SKM-1 (cell line): ENCODE results near the gene TMEM107.
"Not testable (repeated sequence)": the region's sequence is repeated elsewhere in the genome, so short reads cannot be mapped to it uniquely, and the experiment has no call there.

Experiments used
- DNase-seq: peaks from one replicate; lab custom pipeline; 2025; ENCODE audit not compliant: unreplicated experiment; lab: John Stamatoyannopoulos, UW

TMEM107 gene

DNA sequence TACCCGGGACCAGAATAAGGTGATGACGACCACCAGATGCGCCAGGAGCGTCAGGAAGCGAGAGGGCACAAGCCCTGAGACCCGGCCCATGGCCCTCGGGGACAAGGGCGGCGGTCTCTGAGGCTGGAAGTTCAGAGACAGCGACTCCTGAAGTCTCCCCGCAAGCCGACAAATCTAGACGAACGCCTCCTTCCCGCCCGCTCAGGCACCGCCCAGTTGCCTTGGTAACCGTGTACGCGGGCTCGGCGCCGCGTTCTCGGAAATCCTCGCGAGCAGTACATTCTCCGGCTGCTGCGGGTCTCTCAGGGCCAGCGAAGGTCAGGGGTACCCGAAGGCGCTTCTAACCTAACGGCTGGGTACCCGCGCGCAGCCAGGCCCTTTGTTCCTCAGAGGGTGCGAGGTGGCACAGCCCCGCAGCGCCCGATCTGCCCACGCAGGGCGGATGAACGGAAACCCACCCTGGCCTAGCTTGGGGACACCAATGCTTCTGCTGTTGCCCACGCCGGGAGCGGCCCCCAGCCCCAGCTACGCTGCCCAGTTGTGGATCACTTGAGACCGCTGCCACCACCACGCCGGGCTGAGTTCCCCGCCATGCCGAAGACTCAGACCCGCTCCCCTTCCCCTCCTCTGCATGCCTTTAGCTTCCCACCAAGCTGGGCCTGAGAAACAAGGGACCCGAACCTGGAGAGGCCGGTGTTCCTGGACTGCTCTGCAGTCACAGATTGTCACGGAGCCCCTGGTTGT, at the start of gene TMEM107:
TSS of gene TMEM107 (minus strand) at position 184 of the 744 bp plus-strand sequence. CDS start at position 90, 94 bp downstream.
- DNase-seq, result peak; percentile 27

DNA sequence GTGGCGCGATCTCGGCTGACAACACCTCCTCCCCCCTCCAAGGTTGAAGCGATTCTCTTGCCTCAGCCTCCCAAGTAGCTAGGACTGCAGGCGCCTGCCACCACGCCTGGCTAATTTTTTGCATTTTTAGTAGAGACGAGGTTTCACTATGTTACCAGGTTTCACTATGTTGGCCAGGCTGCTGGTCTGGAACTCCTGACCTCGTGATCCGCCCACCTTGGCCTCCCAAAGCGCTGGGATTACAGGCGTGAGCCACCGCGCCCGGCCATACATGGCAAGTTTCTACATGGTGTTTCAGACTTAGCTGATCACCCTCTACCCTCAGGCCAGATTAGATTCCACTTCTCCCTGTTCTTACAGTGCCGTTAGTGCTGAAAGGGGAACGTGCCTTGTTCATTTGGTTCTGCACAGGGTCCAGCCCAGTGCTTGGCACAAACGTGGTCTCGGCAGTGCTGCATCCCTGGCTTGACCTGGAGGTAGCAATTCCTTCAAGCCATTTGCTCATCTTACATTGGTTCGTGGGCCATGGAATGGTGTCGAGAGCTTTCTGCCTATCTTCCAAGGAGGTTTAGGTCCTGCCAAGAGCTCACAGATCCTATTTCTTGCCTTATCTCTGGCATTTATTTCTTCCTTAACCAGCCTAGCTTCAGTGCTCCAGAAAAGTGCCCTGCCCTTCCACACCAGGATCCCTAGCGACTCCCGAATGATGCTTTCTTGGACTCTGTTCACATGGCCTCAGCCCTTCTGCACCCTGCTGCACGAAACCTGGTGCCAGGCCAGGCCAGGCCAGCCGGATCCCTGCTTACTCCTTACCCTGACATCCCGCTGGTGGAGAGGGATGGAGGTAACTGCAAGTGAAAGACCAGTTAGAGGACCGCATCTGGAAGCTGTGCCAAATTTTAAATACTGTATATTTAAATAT, 49.0 kb upstream of the TMEM107 start:
- DNase-seq, result no peak

DNA sequence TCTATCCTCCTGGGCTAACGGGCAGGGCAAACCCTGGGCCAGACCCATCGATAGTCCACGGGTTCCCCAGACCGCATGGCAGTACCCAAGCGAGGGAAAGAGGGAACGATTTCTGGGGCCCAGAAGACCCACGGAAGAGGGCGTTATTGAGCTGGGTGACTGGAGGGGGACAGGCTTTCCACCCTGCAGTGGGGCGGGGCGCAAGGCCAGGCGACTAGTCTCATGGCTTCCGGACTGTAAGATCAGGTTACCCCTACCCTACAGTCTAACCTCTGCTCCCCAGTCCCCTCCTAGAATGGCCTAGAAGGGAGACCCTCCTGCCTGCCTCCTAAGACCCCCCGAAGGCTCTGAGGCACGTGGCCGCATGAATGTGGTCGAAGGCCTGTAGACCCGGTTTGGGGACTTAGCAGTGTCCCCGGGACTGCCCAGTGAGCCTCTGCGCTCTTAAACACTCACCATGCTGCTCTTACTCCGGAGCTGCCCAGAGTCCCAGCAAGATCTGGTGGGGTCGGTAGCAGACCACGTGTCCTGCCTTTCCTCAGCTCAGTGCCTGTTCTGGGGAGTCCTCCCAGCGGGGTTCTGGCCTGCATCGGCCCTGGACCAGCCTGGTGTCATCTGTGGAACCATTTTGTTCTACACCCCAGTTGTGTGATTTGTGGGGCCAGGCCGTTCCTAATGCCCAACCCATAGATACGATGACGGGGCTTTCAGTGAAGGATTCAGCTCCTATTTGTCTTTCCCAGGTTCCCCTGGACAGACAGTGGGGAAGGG, 47.4 kb upstream of the TMEM107 start:
- no peak for DNase-seq

DNA sequence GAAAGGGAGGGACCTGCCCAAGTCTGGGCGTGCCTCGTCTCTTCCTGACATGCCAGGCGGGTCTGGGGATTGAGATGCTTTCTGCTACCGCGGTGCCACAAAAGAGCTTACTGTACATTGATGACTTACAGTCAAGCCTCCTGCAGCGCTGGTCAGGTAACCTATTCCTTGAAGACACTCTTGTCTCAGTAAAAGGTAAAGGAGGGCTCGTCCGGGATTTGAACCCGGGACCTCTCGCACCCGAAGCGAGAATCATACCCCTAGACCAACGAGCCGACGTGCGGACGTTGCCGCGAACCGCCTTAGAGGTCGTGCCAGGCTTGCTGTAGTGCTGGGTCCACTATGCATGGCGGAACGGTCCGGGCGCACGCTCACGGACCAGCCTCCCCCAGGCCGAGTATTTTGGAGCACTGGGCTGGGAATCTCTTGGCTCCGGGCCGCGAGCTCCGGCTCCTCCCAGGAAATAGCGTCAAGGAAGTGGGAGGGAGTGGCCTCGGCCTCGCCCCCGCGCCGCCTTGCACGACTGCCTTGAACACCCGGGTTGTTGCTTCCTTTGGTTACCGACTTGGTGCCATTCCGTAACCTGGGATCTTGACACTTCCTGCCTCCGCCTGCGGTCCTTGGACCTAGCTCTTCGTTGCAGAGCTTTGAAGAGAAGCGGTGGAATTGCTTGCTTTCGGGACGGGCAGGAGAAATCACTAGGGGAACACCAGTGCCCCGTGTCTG, 46.6 kb upstream of the TMEM107 start:
- peak; percentile 23 for DNase-seq

DNA sequence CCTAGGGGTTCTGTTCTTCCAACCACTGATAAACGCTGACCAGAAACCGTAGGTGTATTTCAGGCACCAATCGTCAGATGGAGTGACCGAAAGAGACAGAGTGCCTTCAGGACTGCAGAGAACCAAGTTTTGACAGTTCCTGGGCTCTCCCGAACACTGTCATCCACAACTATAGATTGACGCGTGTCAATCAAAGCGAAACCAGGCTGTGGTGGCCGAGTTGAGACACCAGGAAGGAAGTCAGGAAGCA, 46.1 kb upstream of the TMEM107 start:
- no peak for DNase-seq

DNA sequence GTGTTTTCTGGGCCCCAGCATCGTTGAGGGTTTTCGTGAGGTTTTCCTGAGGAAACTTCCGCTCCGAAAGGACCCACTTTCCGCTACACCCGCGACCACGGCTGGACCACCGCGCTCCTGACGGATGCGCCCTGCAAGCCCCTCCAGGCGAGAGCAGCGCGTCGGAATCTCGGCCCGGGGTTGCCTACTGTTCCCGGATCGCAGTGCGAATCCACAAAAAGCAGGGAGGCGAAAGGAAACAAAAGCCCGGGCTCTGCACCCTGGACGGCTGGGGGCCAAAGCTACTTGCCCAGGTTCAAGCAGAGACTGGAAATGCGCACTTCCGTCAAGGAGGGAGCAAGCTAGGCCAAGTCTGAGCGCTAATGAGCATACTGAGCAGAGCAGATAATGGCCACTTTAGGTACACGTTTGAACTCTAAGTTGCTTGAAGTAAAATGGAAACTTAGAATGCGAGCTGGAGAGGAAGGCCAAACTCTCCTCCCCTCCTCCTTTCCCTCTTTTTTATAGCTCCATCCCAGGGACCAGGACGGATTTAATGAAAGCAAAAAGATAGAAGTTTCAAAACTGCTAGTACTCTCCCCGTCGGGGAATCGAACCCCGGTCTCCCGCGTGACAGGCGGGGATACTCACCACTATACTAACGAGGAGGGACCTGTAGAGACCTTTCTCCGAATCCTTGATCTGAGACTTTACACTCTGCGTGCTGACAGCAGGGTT, 45.6 kb upstream of the TMEM107 start:
- peak; percentile 34 for DNase-seq

DNA sequence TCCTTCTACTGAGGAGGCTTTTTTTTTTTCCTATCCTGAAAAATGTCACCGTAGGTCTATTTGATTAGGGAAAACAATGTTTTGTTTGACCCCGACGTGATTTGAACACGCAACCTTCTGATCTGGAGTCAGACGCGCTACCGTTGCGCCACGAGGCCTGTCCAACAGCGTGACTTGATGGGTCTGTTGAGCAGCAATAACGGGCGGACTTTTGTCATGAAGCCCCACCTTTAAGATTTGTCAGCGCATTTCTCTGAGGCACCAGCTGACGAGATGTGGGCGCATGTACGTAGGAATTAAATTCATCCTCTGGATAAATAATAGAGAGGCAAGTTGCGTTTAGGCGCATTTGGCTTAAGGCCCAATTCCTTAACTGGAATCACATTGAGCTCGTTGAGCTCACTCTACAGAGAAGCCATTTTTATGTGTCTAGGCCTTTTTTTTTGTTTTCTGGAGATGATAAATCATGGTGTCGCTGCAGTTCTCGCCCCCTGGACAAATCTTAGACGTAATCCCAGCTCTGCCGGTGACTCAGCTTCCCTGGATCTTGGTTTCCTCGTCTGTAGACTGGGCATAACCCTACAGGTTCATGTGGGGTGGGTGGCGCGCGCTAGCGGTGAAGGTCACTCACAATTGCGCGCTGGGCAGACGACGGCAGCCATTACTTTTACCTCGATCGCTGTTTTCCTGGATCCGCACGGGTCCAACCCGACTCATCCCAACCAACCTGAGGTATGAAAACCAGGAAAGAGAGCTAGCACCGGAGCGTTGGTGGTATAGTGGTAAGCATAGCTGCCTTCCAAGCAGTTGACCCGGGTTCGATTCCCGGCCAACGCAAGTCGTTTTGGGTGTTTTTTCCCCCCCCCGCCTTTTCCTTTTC, 44.8 kb upstream of the TMEM107 start:
- DNase-seq, result peak; percentile 36

DNA sequence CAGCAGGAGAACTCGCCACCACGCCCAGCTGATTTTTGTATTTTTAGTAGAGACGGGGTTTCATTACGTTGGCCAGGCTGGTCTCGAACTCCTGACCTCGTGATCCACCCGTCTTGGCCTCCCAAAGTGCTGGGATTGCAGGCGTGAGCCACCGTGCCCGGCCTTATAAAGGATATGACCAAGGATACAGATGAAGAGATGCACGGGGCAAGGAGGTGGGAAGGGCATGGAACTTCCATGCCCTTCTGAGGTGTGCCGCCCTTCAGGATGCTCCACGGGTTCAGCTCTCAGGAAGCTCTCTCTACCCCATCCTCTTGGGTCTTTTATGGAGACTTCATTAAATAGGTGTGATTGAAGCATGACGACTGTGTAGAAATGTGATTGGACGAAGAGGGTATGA, 37.8 kb upstream of the TMEM107 start:
- DNase-seq, result not testable (repeated sequence)

DNA sequence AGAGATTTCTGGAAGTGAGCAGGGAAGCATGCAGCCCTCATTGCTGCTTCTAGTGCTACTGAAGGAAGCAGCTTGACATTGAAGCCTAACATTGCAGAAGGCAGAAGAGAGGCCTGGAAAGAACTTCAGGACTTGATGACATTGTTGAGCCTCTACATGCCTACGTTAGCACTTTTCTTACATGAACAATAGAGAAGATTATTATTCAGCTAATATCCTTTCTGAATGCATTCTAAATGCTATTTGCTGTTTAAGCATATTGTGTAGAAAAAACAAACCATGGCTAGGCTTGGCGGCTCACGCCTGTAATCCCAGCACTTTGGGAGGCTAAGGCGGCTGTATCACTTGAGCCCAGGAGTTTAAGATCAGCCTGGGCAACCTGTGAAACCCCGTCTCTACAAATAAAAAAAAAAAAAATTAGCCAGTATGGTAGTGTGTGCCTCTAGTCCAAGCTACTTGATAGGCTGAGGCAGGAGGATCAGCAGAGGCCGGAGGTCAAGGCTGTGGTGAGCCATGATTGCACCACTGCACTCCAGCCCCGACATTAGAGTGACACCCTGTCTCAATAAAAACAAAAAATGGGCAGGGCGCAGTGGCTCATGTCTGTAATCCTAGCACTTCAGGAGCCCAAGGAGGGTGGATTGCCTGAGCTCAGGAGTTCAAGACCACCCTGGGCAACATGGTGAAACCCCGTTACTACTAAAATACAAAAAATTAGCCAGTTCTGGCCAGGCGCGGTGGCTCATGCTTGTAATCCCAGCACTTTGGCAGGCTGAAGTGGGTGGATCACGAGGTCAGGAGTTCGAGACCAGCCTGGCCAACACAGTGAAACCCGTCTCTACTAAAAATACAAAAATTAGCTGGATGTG, 36.4 kb upstream of the TMEM107 start:
- DNase-seq, result no peak

DNA sequence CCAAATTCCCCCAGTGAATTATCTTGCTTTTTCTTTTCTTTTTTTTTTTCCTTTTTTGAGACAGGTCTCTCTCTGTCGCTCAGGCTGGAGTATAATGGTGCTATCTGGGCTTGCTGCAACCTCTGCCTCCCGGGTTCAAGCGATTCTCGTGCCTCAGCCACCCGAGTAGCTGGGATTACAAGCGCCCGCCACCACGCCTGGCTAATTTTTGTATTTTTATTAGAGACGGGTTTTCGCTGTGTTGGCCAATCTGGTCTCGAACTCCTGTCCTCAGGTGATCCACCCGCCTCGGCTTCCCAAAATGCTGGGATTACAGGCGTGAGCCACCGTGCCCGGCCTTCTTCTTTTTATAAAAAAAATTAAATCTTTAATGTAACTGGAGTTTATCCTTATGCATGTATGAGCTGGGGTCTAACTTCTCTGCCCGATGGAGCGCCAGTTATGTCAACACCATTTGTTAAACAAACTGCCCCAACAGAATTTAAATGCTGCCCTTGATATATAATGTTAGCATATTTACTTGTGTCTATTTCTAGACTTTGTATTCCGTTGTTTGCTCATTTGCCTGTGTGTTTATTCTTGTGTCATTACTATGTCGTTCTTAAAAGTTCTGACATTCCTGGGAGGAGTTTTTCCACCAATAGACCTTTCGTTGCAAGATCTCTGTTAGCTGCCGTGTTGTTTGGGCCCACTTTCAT, 34.7 kb upstream of the TMEM107 start:
- DNase-seq, result no peak

DNA sequence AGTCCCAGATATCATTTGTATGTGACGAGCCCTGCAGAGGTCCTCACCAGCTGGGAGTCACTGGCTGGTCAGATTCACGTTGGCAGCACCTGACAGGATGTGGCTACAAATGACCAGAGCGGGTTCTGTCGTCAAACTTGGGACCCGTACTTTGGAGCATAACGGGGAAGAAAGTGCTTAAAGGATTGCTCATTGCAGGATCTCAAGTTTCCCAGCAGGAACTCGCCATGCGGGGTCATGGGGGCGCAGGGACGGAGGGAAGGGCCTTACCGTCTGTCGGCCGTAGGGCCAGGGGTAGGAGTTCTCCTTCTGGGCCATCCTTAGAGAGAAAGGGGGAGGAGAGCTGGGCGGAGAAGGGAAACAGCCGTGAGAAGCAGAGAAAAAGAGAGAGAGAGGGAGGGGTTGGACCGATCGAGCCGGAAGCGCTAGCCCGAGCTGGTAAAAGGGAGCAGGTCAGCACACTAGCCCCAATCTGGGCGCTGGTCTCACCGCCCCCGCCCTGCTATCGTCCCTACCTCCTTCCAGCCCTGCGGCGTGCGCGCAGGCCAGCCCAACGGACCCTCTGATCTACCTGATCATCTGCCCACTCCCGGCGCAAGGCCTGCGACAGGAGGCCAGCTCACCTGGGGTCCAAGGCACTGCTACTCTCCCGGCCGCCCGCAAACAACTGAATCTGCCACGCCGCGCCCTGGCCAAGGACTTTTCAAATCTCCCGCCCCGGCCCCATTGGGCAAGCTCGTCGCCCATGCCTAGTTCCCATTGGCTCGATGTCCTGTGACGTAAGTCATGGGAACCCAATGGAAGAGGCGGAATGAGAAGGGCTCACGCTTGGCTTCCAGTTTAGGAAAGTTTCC, 34.0 kb upstream of the TMEM107 start, which contains the start of gene AURKB:
TSS of gene AURKB (minus strand) at position 669 of the 854 bp plus-strand sequence. CDS start at position 318, 351 bp downstream.
- DNase-seq, result peak; percentile 64

DNA sequence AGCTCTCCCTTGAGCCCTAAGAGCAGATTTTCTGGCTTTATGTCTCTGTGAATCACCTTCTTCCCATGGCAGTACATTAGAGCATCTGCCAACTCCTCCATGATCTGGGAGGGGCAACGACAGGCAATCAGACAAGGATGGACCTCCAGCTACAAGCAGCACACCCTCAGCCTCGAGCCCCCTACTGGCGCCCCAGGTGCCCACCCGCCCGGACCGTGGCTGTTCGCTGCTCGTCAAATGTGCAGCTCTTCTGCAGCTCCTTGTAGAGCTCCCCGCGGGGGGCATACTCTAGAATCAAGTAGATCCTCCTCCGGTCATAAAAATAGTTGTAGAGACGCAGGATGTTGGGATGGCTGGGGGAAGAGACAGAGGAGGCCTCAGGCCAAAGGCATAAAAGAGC, 30.4 kb upstream of the TMEM107 start:
- no peak for DNase-seq

DNA sequence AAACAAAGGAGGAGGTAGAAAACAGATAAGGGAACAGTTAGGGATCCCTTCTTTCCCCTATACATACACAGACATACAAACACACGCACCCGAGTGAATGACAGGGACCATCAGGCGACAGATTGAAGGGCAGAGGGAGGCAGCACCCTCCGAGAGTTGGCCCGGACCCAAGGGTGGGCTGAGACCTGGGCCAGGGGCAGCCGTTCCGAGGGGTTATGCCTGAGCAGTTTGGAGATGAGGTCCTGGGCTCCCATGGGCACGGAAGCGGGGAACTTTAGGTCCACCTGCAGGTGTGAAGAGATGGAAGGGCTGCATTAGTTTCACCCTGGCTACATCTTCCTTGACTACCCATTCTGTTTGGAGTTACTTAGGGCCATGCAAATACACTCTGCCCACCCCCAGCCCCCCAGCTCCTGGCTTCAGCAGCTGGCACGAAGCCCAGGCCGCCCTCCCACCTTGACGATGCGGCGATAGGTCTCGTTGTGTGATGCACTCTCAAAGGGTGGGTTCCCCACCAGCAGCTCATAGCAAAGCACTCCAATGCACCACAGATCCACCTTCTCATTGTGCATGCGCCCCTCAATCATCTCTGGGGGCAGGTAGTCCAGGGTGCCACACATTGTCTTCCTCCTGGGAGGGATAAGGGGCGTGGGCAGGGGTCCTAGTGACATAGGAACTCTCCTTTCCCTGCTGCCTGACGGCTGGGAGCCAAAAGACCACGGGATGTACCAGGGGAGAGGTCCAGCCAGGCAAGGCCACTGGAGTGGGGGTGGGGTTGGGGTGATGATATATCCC, 28.8 kb upstream of the TMEM107 start:
- DNase-seq, result no peak

DNA sequence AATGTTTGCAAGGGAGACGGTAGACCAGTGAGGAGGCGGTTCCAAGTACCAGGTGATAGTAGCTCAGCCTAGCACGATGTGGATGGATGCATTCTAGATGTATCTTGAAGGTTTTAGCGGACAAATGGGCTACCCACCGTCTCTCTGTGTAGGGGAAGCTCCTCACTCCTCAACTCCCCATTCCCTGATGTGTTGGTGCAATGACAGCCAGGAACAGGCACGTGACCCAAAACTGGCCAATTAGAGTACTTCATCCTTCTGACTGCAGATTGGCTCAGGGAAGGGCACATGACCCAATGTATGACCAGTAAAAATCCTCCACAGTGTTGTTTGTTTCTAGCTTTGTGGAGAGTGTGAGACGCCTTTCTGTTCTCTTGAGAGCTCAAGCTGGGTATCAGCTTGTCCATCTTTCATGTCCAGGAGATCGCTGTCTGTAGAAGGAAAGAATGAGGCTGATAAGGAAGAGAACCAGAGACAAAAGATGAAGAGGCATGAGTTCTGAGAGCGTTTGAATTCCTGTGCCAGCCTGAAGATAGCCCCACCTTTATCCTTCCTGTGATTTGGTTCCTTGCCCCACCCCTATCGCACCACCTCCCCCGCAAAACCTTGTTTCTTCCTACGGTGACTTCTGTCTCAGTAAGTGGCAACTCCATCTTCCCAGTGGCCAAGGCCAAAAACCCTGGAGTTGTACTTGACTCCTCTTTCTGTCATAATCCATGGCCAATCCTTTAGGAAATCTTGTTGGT, 16.1 kb upstream of the TMEM107 start:
- DNase-seq, result no peak

DNA sequence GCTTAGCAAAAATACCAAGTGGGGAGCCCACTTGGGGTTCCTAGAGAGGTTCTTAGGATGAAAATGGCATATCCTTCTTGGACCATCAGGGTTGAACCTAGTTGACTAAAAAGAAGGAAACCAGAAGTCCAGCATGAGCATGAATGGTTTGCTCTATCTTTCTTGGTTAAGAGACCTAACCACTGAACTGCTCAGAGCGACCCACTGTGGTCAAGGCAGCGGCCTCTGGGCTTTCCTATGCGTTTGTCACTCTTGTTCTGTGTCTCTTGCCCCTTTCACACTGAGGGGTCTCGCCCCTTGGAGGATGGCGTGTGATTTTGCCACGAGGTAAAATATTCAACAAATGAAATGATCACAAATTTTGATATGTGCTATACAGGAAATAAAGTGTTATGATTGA, 14.3 kb upstream of the TMEM107 start:
- no peak for DNase-seq
